ENCODE measurements around the gene PEX16. TPM values are rescaled to one million over a fixed set of nuclear protein-coding genes. Genes with fewer than 3 reads are reported as not detected.

The PEX16 gene
- polyA plus RNA-seq, 1 experiment = 16.0 TPM

GRCh38 chr11:45890886-45891550 is 26.7 kb downstream of the PEX16 start:
- Histone ChIP-seq H3K27me3 (ENCODE audit: control insufficient read depth, insufficient read depth, low read length) (peaks cover 36% of the 10 kb centered on the region), H3K4me3 (ENCODE audit: low read depth, low read length) (no peak overlapping the region), H3K9me3 (ENCODE audit: control insufficient read depth, insufficient read depth, low read length) (no peaks in the 10 kb centered on the region; the same call in 1 of the 2 replicates), H3K27ac (ENCODE audit: low read depth, low read length) (no peak overlapping the region)
- no peak for TF ChIP-seq CTCF (IDR thresholded peaks at IDR 0.05; ENCODE audit: low read depth, low read length)
- CTCF ChIA-PET = no interaction called here
- DNase-seq (ENCODE audit: low read depth, low spot score) = no peak
- POLR2A ChIA-PET = no interaction called here

GRCh38 chr11:45889966-45890365 is 27.7 kb downstream of the PEX16 start:
- no peak for DNase-seq (ENCODE audit: low read depth, low spot score)
- Histone ChIP-seq H3K4me3 (ENCODE audit: low read depth, low read length) (no peak overlapping the region), H3K27ac (ENCODE audit: low read depth, low read length) (no peak overlapping the region), H3K27me3 (ENCODE audit: control insufficient read depth, insufficient read depth, low read length) (peaks cover 38% of the 10 kb centered on the region), H3K9me3 (ENCODE audit: control insufficient read depth, insufficient read depth, low read length) (no peaks in the 10 kb centered on the region; the same call in 1 of the 2 replicates)
- TF ChIP-seq CTCF (IDR thresholded peaks at IDR 0.05; ENCODE audit: low read depth, low read length) = no peak
- ChIA-PET POLR2A (no interaction called here), CTCF (no interaction called here)

- H3K27me3 ChIP-seq (ENCODE audit: control insufficient read depth, insufficient read depth, low read length) = peaks cover 38% of the 10 kb centered on the region
- no peak for TF ChIP-seq CTCF (IDR thresholded peaks at IDR 0.05; ENCODE audit: low read depth, low read length)
- DNase-seq (ENCODE audit: low read depth, low spot score) = no peak
- CTCF ChIA-PET = no interaction called here
- H3K4me3 ChIP-seq (ENCODE audit: low read depth, low read length) = no peak overlapping the region
- H3K27ac ChIP-seq (ENCODE audit: low read depth, low read length) = no peak overlapping the region
- POLR2A ChIA-PET = no interaction called here
- no peaks in the 10 kb centered on the region; the same call in 1 of the 2 replicates for H3K9me3 ChIP-seq (ENCODE audit: control insufficient read depth, insufficient read depth, low read length)
Observed at GRCh38 chr11:45889555-45889954, 28.1 kb downstream of the PEX16 start.

GRCh38 chr11:45887587-45887986 is 30.1 kb downstream of the PEX16 start:
- POLR2A ChIA-PET = no interaction called here
- no peak for TF ChIP-seq CTCF (IDR thresholded peaks at IDR 0.05; ENCODE audit: low read depth, low read length)
- H3K27ac ChIP-seq (ENCODE audit: low read depth, low read length) = no peak overlapping the region
- CTCF ChIA-PET = no interaction called here
- no peak overlapping the region for H3K4me3 ChIP-seq (ENCODE audit: low read depth, low read length)
- DNase-seq (ENCODE audit: low read depth, low spot score) = no peak
- no peaks in the 10 kb centered on the region; the same call in 1 of the 2 replicates for H3K9me3 ChIP-seq (ENCODE audit: control insufficient read depth, insufficient read depth, low read length)
- peaks cover 25% of the 10 kb centered on the region for H3K27me3 ChIP-seq (ENCODE audit: control insufficient read depth, insufficient read depth, low read length)

- H3K4me3 ChIP-seq (ENCODE audit: low read depth, low read length) = no peak overlapping the region
- DNase-seq (ENCODE audit: low read depth, low spot score) = no peak
- POLR2A ChIA-PET = no interaction called here
- no peaks in the 10 kb centered on the region; the same call in 1 of the 2 replicates for H3K9me3 ChIP-seq (ENCODE audit: control insufficient read depth, insufficient read depth, low read length)
- no peak overlapping the region for H3K27ac ChIP-seq (ENCODE audit: low read depth, low read length)
- CTCF ChIA-PET = no interaction called here
- peaks cover 25% of the 10 kb centered on the region for H3K27me3 ChIP-seq (ENCODE audit: control insufficient read depth, insufficient read depth, low read length)
- TF ChIP-seq CTCF (IDR thresholded peaks at IDR 0.05; ENCODE audit: low read depth, low read length) = no peak
Observed at GRCh38 chr11:45886816-45887520, 30.7 kb downstream of the PEX16 start.
